A673 (cell line): ENCODE results near the gene RASA3.

Source experiments
- CTCF ChIP-seq: fragments of 300-800, 200-600 bp; sonication (generic); conservative IDR thresholded peaks from 2 replicates; pipeline ENCODE4 v1.5.1; 2017; ENCODE audit warnings: low read depth, mild to moderate bottlenecking, antibody characterized with exemption, low read length, moderate library complexity, mixed read lengths
- EZH2 ChIP-seq: fragments of 200-600 bp; sonication (generic); IDR thresholded peaks from 2 replicates; pipeline ENCODE4 v1.6.1; 2017; ENCODE audit warnings: borderline replicate concordance, low read depth, mild to moderate bottlenecking, mixed read lengths, antibody characterized with exemption, low read length; ENCODE audit not compliant: poor library complexity, severe bottlenecking

DNA sequence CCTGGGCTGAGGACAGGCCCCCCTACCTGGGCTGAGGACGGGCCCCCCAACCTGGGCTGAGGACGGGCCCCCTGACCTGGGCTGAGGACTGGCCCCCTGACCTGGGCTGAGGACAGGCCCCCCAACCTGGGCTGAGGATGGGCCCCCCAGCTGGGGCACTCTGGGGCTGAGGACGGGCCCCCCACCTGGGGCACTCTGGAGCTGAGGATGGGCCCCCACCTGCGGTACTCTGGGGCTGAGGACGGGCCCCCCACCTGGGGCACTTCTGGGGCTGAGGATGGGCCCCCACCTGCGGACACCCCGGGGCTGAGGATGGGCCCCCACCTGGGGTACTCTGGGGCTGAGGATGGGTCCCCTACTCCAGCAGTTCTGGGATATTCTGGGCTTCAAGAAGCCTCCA is 65.5 kb downstream of the RASA3 start:
- no peak for TF ChIP-seq EZH2
- no peak for TF ChIP-seq CTCF
